Measurements from ENCODE around the gene SPDYE4. TPM values are rescaled to one million over a fixed set of nuclear protein-coding genes. Genes with fewer than 3 reads are reported as not detected.
"Not testable (repeated sequence)": the region's sequence is repeated elsewhere in the genome, so short reads cannot be mapped to it uniquely, and the experiment has no call there.

SPDYE4 gene, protein sequence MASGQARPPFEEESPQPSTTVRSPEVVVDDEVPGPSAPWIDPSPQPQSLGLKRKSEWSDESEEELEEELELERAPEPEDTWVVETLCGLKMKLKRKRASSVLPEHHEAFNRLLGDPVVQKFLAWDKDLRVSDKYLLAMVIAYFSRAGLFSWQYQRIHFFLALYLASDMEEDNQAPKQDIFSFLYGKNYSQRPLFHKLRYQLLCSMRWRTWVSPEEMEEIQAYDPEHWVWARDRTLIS
- polyA plus RNA-seq (ENCODE audit: insufficient read length in 4 of 4): under 1 TPM in 1 of 4 donors, not detected in 3; 0.24 TPM

DNA sequence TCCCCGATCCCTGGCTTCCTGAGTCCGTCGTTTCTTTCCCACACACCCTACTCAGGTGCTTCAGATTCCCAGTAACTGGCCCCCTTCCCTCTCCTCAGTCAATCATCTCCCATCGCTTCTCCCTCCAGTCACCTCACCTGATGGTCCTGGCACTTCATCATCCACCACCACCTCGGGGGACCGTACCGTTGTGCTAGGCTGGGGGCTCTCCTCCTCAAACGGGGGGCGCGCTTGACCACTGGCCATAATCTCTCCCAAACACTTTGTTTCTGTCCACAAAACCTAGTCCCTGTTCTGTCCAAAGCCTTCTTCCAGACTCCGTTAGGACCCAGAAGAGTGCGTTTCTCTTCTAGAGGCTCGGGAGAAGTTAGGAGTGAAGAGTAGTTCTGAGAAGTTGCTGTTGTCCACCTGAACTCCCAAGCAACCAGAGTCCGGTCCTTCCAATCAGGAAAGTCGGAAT is at the start of gene SPDYE4:
TSS of gene SPDYE4 (minus strand) at position 410 of the 460 bp plus-strand sequence. CDS start at position 246, 164 bp downstream.
- no peak for DNase-seq (ENCODE audit: low read depth in 4 of 4, low spot score in 3 of 4)

DNA sequence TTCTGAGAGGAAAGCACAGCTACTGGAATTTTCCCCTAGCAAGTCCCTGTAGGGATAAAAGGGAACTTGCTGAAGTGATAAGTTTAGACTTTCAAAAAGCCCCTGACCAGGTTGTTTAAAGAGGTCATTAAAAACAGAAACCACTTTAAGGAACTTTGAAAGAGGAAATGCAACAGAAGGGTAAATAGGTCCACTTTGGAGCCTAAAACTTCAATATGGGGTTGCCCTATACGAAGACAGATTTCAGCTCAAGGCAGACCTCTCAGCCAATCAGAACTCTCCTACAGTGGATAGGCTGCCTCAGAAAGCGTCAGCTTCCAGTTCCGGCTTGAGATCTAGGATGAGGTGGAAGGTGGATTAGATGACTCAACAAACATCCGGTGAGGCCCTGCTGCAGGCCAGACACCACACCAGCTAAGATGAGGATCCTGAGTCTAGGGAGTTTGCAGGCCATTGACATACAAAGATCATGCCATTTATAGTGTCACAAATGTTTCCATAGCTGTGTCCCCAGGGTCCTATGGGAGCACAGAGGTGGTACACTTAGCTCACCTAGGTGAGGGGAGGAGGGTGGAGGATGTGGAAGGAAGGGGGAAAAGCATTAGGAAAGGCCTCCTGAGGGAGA is 48.7 kb upstream of the SPDYE4 start:
- no peak for DNase-seq (ENCODE audit: low read depth in 4 of 4, low spot score in 3 of 4)

DNA sequence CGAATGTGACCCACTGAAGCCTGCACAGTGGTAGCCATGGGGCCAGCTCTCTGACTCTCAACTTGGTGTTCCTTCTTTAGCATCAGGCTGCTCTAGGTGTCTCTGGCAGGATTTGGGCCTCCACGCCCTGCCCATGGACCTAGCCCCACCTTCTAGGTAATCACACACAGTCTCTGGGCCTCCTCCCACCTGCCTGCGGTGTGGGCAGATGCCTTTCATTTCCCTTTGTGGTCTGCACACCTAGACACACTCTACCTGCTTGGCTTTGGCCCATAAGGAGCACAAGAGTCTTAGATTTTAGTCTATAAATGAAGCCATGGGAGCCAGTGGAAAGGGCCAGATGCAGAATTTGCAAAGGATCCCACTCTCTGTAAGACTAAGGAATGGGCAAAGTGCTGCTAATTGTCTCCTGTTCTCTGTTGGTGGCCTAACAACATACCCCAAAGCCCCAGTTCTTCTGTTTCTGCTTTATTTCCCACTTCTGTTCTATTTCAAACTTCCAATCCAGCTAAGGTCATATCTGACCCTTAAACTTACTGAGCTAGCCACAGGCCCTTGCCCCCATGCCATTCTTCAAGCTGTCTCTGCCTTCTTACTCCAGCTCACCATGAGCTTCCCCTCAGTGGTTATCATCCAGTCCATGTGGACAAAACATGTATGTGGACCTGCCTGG is 48.0 kb upstream of the SPDYE4 start:
- DNase-seq (ENCODE audit: low read depth in 4 of 4, low spot score in 3 of 4): no peak

GRCh38 chr17:8805396-8805795 is 47.0 kb upstream of the SPDYE4 start:
- not testable (repeated sequence) for DNase-seq (ENCODE audit: low read depth in 4 of 4, low spot score in 3 of 4)

DNA sequence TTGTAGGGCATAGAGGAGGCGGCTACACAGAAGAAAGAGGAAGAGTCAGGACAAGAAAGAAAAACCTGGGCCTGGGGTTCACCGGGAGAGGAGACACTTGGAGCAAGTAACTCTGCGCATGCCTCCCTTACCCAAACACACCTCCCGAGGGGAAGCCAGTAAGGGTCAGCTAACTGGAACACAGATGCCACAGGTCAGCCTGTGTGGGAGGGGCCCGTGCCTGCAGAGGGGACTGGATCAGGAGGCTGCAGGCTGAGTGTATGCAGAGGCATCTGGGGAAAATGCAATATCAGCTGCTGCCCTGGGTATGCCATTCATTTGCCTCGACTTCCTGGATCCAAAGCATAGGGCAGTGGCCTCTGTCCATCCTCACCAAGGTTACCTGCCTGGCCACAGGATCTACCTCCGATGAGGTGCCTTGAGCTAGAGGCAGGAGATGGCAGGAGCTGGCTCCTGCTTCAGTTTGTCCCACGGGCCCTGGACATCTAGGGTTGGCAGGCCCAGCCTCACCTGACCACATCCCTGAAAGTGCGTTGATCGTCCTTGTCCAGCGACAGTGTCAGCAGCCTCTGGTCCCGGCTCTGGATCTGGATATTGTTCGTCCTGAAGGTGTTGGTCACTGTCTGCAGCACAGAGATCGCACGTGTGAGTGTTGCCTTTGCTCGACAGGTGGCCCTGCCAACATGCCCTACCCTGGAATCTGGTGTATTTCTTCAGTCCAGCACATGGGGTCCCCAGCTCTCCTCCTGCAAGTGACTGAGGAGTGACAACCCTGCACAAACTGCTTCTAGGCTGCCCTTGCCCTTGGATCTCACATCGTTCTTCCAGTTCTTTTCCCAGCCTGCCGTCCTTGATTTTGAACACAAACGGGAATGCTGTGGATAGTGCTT is 45.4 kb upstream of the SPDYE4 start:
- no peak for DNase-seq (ENCODE audit: low read depth in 4 of 4, low spot score in 3 of 4)

GRCh38 chr17:8801135-8801840 is 42.9 kb upstream of the SPDYE4 start:
- DNase-seq (ENCODE audit: low read depth in 4 of 4, low spot score in 3 of 4): no peak

GRCh38 chr17:8800656-8801055 is 42.3 kb upstream of the SPDYE4 start:
- no peak for DNase-seq (ENCODE audit: low read depth in 4 of 4, low spot score in 3 of 4)

GRCh38 chr17:8799570-8800212 is 41.3 kb upstream of the SPDYE4 start:
- DNase-seq (ENCODE audit: low read depth in 4 of 4, low spot score in 3 of 4): no peak

DNA sequence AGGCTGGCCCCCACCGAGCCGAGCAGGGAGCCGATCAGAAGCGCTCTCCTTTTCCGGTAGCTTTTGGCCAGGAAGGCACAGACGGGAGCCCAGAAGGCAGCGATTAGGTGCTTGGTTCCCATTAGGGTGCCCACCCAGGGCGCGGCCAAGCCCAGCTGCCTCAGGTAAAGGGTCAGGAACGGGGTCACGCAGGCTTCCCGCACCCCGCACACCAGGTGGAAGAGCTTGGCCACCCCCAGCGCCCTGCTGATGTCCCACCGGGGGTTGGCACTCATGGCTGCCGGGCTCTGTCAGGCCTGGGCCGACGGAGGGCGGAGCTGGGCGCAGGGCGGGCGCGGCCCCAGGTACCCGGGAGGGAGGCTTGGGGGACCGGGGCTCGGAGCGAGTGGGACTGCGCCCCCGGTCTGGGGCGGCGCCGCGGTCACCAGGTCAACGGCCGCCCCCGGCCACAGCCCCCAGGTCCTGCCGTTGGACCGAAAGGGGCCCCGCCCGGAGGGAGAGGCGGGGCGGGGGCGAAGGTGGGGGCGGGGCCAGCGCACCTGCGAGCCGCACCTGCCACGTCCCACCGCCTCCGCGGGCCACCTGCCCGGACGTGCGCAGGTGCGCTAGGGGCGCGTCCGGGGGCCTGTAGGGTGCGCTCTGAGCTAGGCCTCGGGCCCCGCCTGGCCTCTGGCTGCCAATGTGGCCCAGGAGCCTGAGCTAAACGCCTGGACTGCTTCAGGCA is 40.7 kb upstream of the SPDYE4 start, which contains the start of gene MFSD6L:
TSS of gene MFSD6L (minus strand) at position 520 of the 724 bp plus-strand sequence. CDS start at position 275, 245 bp downstream.
- no peak for DNase-seq (ENCODE audit: low read depth in 4 of 4, low spot score in 3 of 4)

DNA sequence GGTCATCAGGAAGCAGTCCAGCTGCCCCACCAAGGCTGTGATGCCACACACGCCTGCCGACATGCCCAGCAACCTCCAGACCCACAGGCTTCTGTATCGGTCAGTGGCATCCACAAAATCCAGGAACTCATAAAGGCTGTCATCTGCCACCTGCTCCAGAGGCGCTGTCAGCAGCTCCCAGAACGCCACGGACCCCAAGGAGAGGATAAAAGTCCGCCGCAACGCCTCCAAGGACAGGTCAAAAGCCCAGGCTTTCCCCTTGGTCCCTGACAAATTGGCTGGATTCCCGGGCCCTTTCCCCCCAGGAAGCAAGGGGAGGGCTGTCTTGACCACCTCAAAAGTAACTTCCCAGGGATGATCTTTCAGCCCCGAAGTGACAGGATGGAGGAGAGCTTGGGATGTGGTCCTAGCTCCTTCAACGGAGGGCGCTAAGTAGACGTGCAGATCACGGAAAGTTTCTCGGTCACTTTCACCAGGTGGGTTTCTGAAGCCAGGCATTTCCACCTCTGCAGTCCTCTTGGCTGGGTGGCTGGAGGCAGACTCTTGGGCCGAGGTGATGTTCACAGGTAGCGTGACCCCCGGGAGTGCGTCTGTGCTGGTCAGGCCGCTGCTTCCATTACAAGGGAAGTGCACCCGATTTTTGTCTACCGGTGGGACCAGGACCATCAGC is 40.0 kb upstream of the SPDYE4 start:
- DNase-seq (ENCODE audit: low read depth in 4 of 4, low spot score in 3 of 4): no peak

DNA sequence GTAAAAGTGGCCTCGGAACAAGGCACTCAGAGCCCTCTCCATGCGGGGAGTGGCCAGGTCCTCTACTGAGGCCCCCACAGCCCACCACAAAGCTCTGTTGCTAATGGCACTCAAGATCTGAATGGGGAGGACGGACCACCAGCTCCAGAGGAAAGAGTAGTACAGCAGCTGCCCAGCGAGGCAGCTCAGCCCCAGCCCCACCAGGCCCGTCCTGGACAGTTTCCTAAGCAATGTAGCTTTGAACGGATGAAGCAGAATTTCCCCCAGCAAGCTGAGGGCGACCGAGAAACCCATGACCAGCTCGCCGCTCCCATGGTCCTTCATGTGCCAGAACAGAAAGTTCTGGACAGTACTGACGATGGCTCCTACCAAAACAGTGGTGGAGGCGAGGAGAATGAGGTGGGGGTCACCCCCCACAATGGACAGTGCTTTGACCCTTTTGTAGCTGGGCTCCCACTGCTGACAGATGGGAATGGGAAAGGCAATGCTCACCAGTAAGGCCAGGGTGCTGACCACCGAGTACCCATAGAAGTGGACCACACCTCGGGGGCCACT is 39.4 kb upstream of the SPDYE4 start:
- no peak for DNase-seq (ENCODE audit: low read depth in 4 of 4, low spot score in 3 of 4)

- no peak for DNase-seq (ENCODE audit: low read depth in 4 of 4, low spot score in 3 of 4)
Observed at GRCh38 chr17:8794636-8795035, 36.3 kb upstream of the SPDYE4 start.

- DNase-seq (ENCODE audit: low read depth in 4 of 4, low spot score in 3 of 4): no peak
Observed at GRCh38 chr17:8793649-8794048, 35.3 kb upstream of the SPDYE4 start.

DNA sequence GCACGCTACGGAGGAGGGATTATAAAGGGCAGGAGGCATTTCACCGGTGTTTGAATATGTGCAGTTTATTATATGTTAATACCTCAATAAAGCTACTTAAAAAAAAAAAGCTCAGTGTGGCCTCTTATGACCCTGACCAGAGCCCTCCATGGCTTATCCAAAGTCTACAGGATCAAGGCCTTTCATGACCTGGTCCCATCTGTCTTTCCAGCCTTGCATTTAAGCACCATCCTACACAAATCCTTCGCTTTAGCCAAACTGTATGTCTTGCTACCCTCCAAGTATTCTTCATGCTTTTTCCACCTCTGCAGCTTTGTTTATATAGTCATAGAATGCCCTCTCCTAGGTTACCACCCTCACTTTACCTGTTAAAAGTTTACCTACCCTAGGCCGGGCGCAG is 34.3 kb upstream of the SPDYE4 start:
- DNase-seq (ENCODE audit: low read depth in 4 of 4, low spot score in 3 of 4): no peak

- DNase-seq (ENCODE audit: low read depth in 4 of 4, low spot score in 3 of 4): no peak
Observed at GRCh38 chr17:8791910-8792270, 33.5 kb upstream of the SPDYE4 start.

DNA sequence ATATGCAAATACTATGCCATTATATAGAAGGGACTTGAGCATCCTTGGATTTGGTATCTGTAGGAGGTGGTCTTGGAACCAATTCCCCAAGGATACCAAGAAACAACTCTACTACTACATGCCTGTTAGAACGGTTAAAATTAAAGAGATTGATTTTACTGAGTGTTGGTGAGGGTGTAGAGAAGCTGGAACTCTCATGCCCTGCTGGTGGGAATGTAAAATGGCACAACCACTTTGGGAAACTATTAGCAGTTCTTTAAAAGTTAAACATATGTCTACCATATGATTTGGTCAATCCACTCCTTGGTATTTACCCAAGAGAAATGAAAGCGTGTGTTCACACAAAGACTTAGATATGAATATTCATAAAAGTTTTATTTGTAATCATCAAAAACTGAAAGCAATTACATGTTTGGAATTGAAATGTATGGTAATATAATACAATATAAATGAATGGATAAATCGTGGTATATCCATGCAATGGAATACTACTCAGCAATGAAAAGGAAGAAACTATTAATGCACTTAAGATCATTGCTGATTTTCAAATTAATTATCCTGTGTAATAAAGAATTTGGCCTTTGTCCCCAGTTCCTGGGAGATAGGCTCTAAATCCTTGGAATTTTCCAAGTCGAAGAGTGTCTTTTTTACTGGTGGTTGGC is 33.0 kb upstream of the SPDYE4 start:
- DNase-seq (ENCODE audit: low read depth in 4 of 4, low spot score in 3 of 4): no peak

DNA sequence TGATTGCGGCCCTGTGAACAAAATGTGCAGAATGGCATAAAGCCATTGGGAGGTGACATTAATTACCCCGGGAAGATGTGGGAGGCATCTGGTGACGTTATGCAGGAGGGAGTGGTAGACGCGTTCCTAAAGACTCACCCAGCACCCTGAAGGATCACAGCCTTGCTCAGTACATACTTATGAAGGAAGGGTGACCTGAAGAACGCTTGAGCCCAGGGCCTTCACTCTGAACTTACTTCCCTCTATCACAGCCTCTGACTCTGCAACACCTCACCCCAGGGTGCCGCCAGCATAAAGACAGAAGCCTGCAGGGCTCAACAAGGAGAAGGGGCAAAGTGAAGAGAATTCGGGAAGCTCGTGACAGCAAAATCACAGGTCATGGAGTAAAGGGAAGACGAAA is 31.4 kb upstream of the SPDYE4 start:
- DNase-seq (ENCODE audit: low read depth in 4 of 4, low spot score in 3 of 4): no peak

DNA sequence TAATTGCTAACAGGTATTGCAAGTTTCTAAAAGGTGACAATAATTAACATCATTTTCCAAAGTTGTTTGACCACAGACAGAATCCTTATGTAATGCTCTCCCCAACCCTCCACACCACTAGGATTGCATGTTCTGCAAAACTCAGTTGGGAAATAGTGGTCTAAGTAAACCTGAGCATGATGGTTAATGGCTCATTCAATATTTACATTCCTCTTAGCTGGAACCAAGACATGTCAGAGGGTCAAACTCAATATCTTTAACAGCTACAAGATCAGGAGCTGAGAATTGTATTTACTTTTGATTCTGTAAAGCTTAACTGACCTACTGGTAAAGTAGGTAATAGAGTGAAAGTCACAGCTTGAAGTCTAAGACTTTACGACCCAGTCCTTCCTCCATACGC is 30.7 kb upstream of the SPDYE4 start:
- DNase-seq (ENCODE audit: low read depth in 4 of 4, low spot score in 3 of 4): no peak

All from left renal pelvis (tissue), 4 donors.